ENCODE results near the gene TRMT1.

- TF ChIP-seq CTCF (conservative IDR thresholded peaks at IDR 0.05) (no peak), ZFX (IDR thresholded peaks at IDR 0.05) (no peak)
Observed at GRCh38 chr19:13122980-13123957, 6.7 kb upstream of the TRMT1 start.

Measured in C4-2B (cell line).